AG08396 (cell line): ENCODE measurements around the gene HAPLN1.
"Not testable (repeated sequence)": the region's sequence is repeated elsewhere in the genome, so short reads cannot be mapped to it uniquely, and the experiment has no call there.

ENCODE experiments used
- DNase-seq: peaks from one replicate; pipeline ENCODE4 v3.0.0; 2012; ENCODE audit warnings: low spot score, mixed read lengths

HAPLN1 gene

DNA sequence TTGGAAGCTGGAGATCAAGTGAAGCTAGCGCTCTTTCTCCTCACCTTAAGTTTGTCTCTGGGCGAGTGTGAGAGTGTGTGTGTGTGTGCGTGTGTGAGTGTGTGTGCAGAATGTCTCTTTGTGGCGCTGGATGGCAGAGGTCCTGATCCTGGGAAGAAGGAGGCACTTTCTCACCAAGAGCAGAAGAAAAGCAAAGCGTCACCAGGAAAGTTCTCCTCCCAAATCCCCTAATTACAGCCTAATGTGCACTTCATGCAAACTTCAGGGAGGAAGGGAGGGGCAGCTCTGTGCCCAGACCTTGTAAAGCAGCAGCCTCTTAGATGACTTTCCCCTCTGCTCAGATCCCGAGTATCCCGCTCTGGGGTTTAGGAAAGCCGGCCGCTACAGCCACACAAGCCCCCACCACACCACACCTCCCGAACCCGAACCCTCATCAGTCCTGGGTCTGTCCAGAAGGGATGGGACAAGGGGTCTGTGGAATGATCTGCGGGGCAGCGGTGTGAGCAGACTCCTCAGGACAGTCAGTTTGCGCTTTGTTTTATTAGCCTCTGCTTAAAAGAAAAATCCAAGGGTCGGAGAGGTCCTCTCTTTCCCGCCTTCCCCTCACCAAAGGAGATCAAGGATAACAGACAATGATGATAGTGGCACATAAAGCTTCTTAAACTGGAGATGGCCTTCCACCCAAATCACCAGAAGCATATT lies at the start of gene HAPLN1:
TSS of gene HAPLN1 (minus strand) at position 20 of the 702 bp plus-strand sequence. CDS start 47,332 bp downstream, outside the sequence.
- no peak for DNase-seq

GRCh38 chr5:83767409-83767992 lies 46.8 kb upstream of the HAPLN1 start:
- no peak for DNase-seq

- no peak for DNase-seq
Observed at GRCh38 chr5:83764101-83764500, 43.4 kb upstream of the HAPLN1 start.

DNA sequence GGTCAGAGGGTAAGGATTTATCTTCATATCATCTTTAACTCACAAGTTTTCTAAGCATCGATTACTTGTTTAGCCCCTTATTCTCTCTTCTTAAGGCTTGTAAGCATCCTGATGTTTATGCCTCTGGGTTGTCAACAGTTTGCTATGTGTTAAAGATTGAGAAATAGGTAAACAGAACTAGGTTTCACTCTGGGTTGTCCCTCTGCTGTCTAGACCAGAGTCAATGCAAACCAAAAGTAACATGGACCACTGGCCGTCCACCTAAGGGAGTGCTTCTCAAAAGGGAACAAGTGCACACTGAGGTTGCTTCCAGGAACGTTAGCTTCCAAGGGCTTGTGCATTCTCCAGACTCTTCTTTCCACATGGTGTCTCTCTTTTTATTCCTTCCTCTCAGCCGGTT lies 39.9 kb upstream of the HAPLN1 start:
- no peak for DNase-seq

GRCh38 chr5:83752700-83753099 lies 32.0 kb upstream of the HAPLN1 start:
- DNase-seq = no peak

DNA sequence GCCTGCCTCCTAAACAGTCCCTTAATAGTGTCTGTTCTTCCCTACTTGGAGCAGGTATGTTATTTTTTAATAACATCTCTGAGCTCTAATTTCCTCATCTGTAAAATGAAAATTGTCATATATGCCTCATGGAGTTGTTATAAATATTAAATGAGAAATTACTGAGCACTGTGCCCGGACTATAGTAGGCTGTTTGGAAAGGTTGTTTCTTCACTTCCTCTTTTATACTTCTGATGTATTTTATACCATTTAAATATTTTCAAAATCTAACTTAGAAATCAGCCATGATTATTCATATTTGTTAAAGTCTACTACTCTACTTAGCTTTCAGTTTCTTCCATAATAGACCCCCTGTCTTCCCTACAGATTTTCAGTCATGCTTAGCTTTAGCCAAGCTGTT lies 30.5 kb upstream of the HAPLN1 start:
- DNase-seq = no peak

GRCh38 chr5:83750749-83751148 lies 30.1 kb upstream of the HAPLN1 start:
- no peak for DNase-seq

- no peak for DNase-seq
Observed at GRCh38 chr5:83745816-83746215, 25.2 kb upstream of the HAPLN1 start.

DNA sequence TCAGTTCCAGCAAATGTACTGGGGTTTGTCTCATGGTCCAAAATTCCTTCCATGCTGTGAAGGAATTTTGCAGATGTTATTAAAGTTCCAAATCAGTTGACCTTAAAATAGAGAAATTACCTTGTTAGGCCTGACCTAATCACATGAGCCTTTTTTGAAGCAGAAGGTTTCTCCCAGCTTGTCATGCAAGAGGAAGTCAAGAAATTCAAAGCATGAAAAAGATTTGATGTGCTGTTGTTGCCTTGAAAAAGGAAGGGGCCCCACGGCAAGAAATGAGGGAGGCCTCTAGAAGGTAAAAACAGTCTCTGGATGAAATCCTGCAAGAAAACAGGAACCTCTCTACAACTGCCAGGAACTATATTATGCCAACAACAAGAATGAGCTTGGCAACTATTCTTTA lies 24.2 kb upstream of the HAPLN1 start:
- no peak for DNase-seq

DNA sequence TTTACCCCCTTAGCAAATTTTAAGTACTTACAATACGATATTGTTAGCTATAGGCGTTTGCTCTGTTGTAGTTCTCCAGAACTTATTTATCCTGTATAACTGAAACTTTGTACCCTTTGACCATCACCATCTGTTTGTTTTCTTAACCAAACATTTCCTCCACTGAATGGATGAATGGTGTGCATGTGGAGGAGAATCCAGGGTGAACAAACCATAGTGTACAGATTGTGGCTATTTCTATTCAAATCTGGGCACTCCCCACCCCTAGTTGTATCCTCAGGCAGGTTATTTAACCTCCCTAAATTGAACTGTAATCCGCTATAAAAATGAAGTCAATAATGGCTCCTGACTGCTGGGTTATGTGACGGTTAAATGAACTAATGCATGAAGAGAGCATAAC lies 21.4 kb upstream of the HAPLN1 start:
- DNase-seq = no peak

DNA sequence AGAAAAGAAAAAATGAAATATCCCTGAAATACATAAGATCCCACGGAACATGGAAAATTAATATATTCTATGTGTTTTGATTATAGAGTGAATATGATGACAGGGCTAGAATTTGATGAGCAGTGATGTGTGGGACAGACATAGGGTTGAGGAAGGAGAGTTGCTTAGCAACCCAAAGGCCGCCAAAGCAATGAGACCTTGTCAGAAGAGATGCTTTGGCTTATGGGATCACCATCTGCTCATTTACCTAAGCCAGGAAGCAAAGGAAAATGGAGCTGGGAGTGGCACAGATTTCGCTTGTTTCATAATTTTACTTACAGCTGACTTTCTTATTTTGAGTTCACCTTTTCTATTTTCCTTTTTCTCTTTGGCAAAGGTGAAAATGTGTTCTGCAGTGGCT lies 20.9 kb upstream of the HAPLN1 start:
- no peak for DNase-seq

- DNase-seq = no peak
Observed at GRCh38 chr5:83740741-83741140, 20.1 kb upstream of the HAPLN1 start.

DNA sequence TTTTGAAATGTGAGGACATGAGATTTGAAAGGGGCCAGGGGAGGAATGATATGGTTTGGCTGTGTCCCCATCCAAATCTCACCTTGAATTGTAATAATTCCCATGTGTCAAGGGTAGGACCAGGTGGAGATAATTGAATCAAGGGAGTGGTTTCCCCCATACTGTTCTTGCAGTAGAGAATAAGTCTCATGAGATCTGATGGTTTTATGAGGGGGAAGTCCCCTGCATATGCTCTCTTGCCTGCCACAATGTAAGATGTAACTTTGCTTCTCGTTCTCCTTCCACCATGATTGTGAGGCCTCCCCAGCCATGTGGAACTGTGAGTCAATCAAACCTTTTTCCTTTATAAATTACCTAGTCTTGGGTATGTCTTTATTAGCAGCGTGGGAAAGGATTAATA lies 15.5 kb upstream of the HAPLN1 start:
- DNase-seq = not testable (repeated sequence)

DNA sequence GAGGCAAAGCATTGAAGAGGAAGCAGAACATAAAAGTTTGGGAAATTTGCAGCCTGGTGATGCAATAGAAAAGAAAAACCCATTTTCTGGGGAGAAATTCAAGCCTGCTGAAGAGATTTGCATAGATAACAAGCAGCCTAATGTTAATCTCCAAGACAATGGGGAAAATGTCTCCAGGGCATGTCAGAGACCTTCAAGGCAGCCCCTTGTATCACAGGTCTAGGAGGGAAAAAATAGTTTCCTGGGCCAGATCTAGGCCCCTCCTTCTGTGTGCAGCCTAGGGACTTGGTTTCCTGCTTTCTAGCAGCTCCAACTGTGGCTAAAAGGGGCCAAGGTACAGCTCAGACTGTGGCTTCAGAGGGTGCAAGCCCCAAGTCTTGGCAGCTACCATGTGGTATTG lies 14.4 kb upstream of the HAPLN1 start:
- DNase-seq = not testable (repeated sequence)

GRCh38 chr5:83731638-83732037 lies 11.0 kb upstream of the HAPLN1 start:
- DNase-seq = no peak

GRCh38 chr5:83729362-83729761 lies 8.7 kb upstream of the HAPLN1 start:
- DNase-seq = no peak

GRCh38 chr5:83726912-83727311 lies 6.3 kb upstream of the HAPLN1 start:
- no peak for DNase-seq

- no peak for DNase-seq
Observed at GRCh38 chr5:83724935-83725334, 4.3 kb upstream of the HAPLN1 start.

DNA sequence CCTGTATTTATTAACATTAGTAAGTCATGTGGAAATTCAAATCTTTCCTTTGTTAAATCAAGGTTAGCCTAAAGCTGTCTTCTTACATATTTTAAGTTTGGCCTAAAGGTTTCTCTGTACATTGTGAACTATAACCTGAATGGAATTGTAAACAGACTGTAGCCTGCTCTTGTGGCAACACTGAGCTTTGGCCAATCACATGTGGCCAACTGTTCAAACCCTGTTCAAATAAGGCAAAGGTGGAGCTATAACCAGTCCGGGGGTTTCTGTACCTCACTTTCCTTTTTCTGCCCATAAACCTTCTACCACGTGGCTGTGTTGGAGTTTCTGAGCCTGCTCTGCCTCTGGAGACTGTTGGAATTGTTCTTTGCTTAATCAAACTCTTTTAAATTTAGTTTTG lies 3.3 kb upstream of the HAPLN1 start:
- no peak for DNase-seq

- no peak for DNase-seq
Observed at GRCh38 chr5:83723031-83723430, 2.4 kb upstream of the HAPLN1 start.

DNA sequence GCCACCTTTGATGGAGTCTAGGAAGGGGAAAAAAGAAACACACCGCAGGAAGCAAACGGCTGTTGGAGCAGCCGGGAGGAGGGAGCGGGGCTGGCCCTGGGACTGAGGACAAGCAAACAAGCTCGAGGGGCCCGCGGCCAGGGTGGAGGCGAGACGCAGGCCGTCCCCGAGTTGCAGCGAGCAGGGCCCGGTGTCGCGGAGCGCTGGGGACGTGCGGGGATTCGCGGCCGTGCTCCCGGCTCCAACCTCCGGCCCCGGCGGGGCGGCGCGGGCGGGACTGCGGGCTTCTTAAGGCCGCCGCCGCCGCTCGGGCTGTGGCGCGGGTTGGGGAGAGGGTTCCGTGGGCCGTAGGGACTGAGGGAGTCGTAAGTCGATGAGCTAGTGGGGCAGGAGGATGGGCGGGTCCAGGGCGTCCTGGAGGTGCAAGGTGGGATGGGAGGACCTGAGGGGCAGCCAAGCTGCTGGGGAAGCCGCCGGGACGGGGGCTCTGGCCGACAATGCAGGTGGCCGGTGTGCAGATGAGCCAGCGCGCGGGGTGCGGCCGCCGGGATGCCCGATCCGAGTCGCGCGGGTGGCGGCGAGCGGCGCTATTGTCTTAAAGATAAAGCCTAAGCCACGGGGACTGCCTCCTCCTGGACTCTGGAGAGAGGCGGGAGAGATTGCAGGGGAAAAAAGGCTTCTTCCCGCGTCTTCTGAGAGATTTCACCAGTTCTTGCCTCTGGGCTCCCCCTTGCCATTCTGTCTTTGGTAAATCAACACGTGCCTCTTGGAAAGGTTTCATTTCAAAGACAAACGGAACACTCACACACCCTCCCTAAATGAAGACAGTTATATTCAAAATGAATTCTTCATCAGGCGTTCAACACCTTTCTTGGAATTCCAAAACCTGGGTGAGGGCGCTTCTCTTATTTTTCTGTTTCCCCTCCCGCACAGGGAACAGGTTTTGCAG lies 1.6 kb upstream of the HAPLN1 start:
- DNase-seq = peak; percentile 77

GRCh38 chr5:83718936-83719495 lies 1.6 kb downstream of the HAPLN1 start:
- no peak for DNase-seq
